Fibroblast of mammary gland (primary cell): ENCODE results near the gene FASTKD3.

ENCODE experiments used
- DNase-seq: peaks from one replicate; pipeline ENCODE4 v3.0.0-alpha.2; 2010; ENCODE audit warnings: low read depth
- H3K4me3 ChIP-seq: 2 replicates; pipeline ENCODE4 v1.5.1; 2011; ENCODE audit warnings: low read depth, mild to moderate bottlenecking, low read length, moderate library complexity; ENCODE audit not compliant: control insufficient read depth
- CTCF ChIP-seq: conservative IDR thresholded peaks from 2 replicates; pipeline ENCODE4 v1.5.1; 2011; ENCODE audit warnings: low read depth, low read length, inconsistent platforms; ENCODE audit not compliant: control insufficient read depth, insufficient read depth

FASTKD3 gene

GRCh38 chr5:7878381-7878873 lies 9.6 kb upstream of the FASTKD3 start:
- peak; percentile 78 for DNase-seq
- no peak overlapping the region for H3K4me3 ChIP-seq
- no peak for TF ChIP-seq CTCF

DNA sequence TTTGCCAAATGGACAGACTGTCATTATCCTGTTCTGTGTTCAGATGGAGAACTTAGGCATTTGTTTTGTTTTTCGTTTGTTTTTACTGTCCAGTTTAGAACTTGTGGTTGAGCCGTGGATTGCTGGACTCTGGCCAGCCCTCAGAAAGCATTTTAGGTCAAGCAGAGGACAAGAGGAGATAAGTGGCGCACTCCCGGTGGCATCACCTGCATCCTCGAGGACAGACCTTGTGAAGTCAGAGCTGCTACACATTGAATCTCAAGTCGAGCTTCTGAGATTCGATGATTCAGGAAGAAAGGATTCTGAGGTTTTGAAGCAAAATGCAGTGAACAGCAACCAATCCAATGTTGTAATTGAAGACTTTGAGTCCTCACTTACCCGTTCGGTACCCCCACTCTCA lies 9.0 kb upstream of the FASTKD3 start:
- no peak for TF ChIP-seq CTCF
- no peak overlapping the region for H3K4me3 ChIP-seq
- no peak for DNase-seq

DNA sequence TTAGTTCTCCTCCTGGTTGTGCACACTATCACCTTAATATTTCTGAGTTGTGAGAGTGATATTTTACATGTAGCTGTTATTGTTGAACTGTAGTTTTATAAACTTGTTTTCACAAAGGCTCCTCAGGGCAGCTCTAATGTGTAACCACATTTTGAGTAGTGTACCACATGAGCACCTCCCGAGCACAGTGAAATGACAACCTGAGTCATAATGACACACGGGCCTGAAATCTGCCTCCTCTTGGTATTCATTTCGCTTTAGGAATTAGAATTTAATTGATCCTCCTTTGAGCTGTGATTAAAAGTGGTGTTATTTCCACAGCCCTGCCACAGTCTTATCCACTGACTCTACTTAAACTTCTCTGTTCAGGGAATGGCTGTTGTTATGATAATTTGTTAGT lies 8.0 kb upstream of the FASTKD3 start:
- no peak overlapping the region for H3K4me3 ChIP-seq
- no peak for TF ChIP-seq CTCF
- DNase-seq = peak; percentile 78

GRCh38 chr5:7875151-7875550 lies 6.3 kb upstream of the FASTKD3 start:
- TF ChIP-seq CTCF = no peak
- no peak overlapping the region for H3K4me3 ChIP-seq

DNA sequence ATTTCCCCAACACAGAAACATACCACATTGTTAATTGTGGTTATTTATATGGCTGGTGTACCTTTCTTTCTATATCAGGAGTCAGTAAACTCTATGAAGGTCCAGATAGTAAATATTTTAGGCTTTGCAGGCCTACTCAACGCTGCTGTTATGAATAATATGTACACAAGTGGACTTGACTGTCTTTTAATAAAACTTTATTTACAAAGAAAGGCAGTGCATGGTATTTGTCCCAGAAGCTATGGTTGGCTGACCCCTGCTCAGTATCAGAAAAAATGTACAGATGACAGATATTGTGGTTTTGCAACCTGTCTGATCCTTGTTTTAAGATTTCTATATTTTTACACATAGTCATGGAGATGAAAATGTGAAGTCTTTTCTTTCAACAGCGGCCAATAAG lies 5.8 kb upstream of the FASTKD3 start:
- H3K4me3 ChIP-seq = no peak overlapping the region
- DNase-seq = no peak
- TF ChIP-seq CTCF = no peak

More at GRCh38 chr5:7875151-7875550, 6.3 kb upstream of the FASTKD3 start:
- DNase-seq = no peak

DNA sequence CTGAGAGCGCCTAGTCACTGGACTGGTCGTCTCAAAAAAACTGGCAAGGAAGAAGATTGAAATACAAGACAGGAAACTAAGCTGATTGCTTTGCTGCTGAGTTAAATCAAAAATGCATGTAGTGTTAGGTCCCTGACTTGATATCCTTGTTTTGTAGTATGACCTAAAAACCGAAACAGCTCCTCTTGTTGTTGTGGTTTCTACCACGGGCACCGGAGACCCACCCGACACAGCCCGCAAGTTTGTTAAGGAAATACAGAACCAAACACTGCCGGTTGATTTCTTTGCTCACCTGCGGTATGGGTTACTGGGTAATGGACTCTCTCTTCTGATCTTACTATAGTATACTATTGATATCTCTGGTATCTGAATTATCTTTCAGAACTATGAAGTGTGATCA lies 4.4 kb upstream of the FASTKD3 start:
- no peak for TF ChIP-seq CTCF
- DNase-seq = no peak
- no peak overlapping the region for H3K4me3 ChIP-seq
